ENCODE measurements around the gene SULT2A1. TPM values are rescaled to one million over a fixed set of nuclear protein-coding genes. Genes with fewer than 3 reads are reported as not detected.
A peak's percentile ranks its signal among the peaks of the same experiment; 100 is the strongest.

Gene SULT2A1
- total and polyA plus RNA-seq, 10 donors, result 0.19 TPM; not detected in 9

DNA sequence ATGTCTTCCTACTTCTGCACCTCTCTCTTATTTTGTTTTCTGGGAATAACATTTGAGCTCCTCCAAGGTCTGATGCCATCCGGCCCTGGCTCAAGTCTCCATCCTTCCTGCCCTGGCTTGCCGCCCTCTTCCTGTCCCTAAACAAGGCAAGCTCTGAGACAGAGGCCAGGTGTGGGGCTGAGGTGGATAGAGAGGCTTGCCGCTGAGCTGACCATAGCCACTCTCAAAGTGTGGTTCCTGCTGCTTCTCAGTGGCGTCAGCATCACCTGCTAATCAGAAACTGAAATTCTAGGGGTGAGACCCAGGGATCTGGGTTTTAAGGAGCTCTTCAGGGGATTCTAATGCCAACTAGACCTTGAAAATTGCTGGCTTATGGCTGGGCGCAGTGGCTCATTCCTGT is 33.1 kb downstream of the SULT2A1 start:
- H3K9me3 ChIP-seq, result no peaks in the 10 kb centered on the region
- peaks cover 0 to 93% (median 17%) of the 10 kb centered on the region in 7 donors for H3K27me3 ChIP-seq (replicated peaks in 1 of 7)
- 47 to 80% (median 62%) methylated on average over 5 of the region's 5 CpGs for WGBS, 5 donors

GRCh38 chr19:47848823-47849473 is 37.2 kb downstream of the SULT2A1 start:
- DNase-seq, result peak; percentile 23
- no peak for TF ChIP-seq POLR2A (IDR thresholded peaks at IDR 0.05)
- TF ChIP-seq, protein P1, sequence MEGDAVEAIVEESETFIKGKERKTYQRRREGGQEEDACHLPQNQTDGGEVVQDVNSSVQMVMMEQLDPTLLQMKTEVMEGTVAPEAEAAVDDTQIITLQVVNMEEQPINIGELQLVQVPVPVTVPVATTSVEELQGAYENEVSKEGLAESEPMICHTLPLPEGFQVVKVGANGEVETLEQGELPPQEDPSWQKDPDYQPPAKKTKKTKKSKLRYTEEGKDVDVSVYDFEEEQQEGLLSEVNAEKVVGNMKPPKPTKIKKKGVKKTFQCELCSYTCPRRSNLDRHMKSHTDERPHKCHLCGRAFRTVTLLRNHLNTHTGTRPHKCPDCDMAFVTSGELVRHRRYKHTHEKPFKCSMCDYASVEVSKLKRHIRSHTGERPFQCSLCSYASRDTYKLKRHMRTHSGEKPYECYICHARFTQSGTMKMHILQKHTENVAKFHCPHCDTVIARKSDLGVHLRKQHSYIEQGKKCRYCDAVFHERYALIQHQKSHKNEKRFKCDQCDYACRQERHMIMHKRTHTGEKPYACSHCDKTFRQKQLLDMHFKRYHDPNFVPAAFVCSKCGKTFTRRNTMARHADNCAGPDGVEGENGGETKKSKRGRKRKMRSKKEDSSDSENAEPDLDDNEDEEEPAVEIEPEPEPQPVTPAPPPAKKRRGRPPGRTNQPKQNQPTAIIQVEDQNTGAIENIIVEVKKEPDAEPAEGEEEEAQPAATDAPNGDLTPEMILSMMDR (IDR thresholded peaks at IDR 0.05 in 8 of 11, conservative IDR thresholded peaks at IDR 0.05 in 3 of 11), result peak in 4 of 11 experiments; percentile 16 to 31 (median 28)
- peaks cover 0 to 93% (median 17%) of the 10 kb centered on the region in 7 donors for H3K27me3 ChIP-seq (replicated peaks in 1 of 7)
- WGBS, 5 donors, result 4 to 8% (median 6%) methylated on average over 22 of the region's 22 CpGs
- H3K4me3 ChIP-seq, result no peak overlapping the region
- no peak overlapping the region for H3K27ac ChIP-seq
- intact Hi-C loops (cut with DNase I; ENCODE audit: low total_unique reads), result no loop called here
- H3K9me3 ChIP-seq, result no peaks in the 10 kb centered on the region
- no peaks in the 10 kb centered on the region for H3K36me3 ChIP-seq
- H3K4me1 ChIP-seq, result no peaks in the 10 kb centered on the region

More for the DNA sequence above, 33.1 kb downstream of the SULT2A1 start:
- no peak overlapping the region for H3K27ac ChIP-seq
- H3K4me3 ChIP-seq, result no peak overlapping the region
- intact Hi-C loops (cut with DNase I; ENCODE audit: low total_unique reads), result no loop called here
- H3K36me3 ChIP-seq, result no peaks in the 10 kb centered on the region
- H3K4me1 ChIP-seq, result no peaks in the 10 kb centered on the region
- DNase-seq, result peak; percentile 27
- TF ChIP-seq, protein P1 (IDR thresholded peaks at IDR 0.05 in 8 of 11, conservative IDR thresholded peaks at IDR 0.05 in 3 of 11), result no peak

- no peak overlapping the region for H3K27ac ChIP-seq
- H3K4me3 ChIP-seq, result no peak overlapping the region
- H3K9me3 ChIP-seq, result no peaks in the 10 kb centered on the region
- 47 to 64% (median 58%) methylated on average over 10 of the region's 10 CpGs for WGBS, 5 donors
- intact Hi-C loops (cut with DNase I; ENCODE audit: low total_unique reads), result no loop called here
- H3K27me3 ChIP-seq (replicated peaks in 1 of 7), result peaks cover 0 to 93% (median 17%) of the 10 kb centered on the region in 7 donors
- no peaks in the 10 kb centered on the region for H3K36me3 ChIP-seq
- no peaks in the 10 kb centered on the region for H3K4me1 ChIP-seq
- TF ChIP-seq, protein P1 (IDR thresholded peaks at IDR 0.05 in 8 of 11, conservative IDR thresholded peaks at IDR 0.05 in 3 of 11), result no peak
- no peak for TF ChIP-seq POLR2A (IDR thresholded peaks at IDR 0.05)
- no peak for TF ChIP-seq POLR2AphosphoS5 (IDR thresholded peaks at IDR 0.05)
- peak; percentile 12 for DNase-seq
Observed at GRCh38 chr19:47848425-47848822, 37.7 kb downstream of the SULT2A1 start.

- 53 to 71% (median 59%) methylated on average over 5 of the region's 5 CpGs for WGBS, 5 donors
- Histone ChIP-seq H3K4me3 (no peak overlapping the region), H3K9me3 (no peaks in the 10 kb centered on the region), H3K27me3 (replicated peaks in 1 of 7) (peaks cover 0 to 77% (median 0%) of the 10 kb centered on the region in 7 donors), H3K4me1 (no peaks in the 10 kb centered on the region), H3K27ac (no peak overlapping the region), H3K36me3 (no peaks in the 10 kb centered on the region)
- TF ChIP-seq, protein P1 (IDR thresholded peaks at IDR 0.05 in 8 of 11, conservative IDR thresholded peaks at IDR 0.05 in 3 of 11), result no peak
- no peak for TF ChIP-seq POLR2AphosphoS5 (IDR thresholded peaks at IDR 0.05)
- no peak for TF ChIP-seq POLR2A (IDR thresholded peaks at IDR 0.05)
- intact Hi-C loops (cut with DNase I; ENCODE audit: low total_unique reads), result no loop called here
- DNase-seq, result no peak
Observed at GRCh38 chr19:47842941-47843340, 43.2 kb downstream of the SULT2A1 start.

All from spleen (tissue), 11 donors.